ENCODE results near the gene PAPOLA.
A peak's percentile ranks its signal among the peaks of the same experiment; 100 is the strongest.

Gene PAPOLA

DNA sequence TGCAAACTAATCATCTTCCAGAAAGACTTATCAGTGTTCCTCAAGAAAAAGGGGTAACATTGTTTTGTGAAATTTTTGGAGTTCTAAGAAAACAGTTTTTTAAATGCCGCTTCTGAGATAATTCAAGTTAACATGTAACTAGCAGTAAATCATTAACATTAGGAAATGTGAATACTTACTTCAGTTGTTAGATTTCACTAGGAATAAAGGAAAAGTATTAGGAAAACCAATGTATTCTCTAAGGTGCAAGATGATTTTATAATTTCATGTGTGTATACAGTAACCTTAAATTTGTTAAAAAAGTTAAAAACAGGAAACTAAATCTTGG is 36.8 kb downstream of the PAPOLA start:
- no peak for TF ChIP-seq JUND (IDR thresholded peaks at IDR 0.05; ENCODE audit: low read depth)
- DNase-seq (ENCODE audit: low read depth in 1 of 2, low spot score in 1 of 2) = no peak
- in situ Hi-C loops (cut with HindIII; ENCODE audit: low pct_unique_long_range_greater_than_20kb, low sequenced_read_pairs) = no loop called here

DNA sequence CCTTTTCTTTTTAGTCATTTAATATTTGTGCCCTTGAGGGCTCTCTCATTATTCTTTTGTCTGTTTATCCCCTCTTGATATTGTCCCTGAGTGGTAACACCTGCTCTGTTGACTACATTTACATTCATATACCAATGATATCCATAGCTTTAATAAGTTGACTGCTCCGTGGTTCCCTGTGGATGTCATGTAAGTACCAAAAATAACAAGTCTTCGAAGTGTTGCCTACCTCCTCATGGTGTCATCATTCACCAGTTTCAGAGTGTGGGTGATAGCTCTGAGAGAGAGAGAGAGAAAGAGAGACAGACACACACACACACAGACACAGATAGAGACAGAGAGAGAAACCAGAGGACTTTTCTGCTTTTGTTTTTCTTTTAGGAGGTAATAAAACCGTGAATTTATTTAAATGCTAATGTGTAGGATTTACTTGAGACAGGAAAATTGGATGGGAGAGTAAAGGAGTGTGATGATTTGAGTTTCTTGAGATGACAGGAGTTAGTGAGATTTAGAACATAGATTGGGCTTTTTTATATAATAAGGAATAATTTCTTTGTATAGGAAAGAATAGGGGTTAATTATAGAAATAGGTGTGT is 52.2 kb downstream of the PAPOLA start:
- no peak for TF ChIP-seq JUND (IDR thresholded peaks at IDR 0.05; ENCODE audit: low read depth)
- in situ Hi-C loops (cut with HindIII; ENCODE audit: low pct_unique_long_range_greater_than_20kb, low sequenced_read_pairs) = no loop called here

DNA sequence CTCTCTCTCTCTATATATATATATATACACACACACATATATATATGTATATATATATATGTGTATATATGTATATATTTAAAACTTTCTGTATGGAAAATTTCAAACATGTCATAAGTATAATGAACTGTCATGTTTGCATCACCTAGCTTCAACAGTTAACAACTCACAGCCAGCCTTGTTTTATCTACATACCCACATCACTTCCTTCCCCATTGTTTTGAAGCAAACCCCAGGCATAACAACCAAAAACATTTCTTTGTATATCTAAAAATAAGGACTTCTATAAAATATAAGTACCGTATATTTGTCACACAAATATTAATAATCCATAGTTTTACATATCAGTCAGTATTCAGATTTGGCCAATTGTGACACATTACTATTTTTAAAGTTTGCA is 57.4 kb downstream of the PAPOLA start:
- in situ Hi-C loops (cut with HindIII; ENCODE audit: low pct_unique_long_range_greater_than_20kb, low sequenced_read_pairs) = no loop called here
- TF ChIP-seq JUND (IDR thresholded peaks at IDR 0.05; ENCODE audit: low read depth) = no peak
- no peak for DNase-seq (ENCODE audit: low read depth in 1 of 2, low spot score in 1 of 2)

More for the DNA sequence above, 52.2 kb downstream of the PAPOLA start:
- DNase-seq (ENCODE audit: low read depth in 1 of 2, low spot score in 1 of 2) = no peak

DNA sequence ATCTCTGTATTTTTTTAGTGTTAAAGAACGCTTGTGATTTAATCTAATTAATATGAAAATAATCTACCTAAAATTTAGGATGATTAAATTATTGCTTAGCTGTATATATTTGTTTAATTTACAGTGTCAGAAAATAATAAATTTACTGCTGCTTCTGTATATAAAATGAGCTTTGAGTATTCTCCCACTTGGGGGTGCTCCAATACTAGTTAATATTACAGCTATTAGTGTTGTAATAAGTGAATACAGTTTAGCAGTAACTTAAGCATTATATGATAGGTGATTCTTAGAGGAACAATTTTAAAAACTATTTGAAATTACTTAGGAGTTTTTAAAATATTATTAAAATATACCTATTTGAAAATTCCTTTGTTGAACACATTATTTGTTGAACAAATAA is 62.2 kb downstream of the PAPOLA start:
- no peak for DNase-seq (ENCODE audit: low read depth in 1 of 2, low spot score in 1 of 2)

DNA sequence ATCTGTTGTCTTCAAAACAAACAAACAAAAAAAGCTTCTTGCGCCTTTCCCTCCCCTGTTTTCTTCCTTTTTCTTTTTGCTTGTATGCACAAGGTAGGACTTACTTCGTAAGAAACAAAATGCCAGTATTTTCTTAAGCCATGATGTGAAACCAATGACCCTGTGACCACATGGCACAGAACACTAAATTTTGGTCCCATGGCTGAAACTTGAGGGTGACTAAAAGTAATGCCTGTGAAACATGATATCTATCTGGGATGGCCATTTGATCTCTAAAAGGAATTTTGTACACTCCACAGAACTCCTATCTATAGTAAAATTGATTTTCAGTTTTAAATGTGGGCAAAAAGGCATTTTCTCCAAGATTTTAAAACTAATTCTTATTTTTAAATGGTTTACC is 63.6 kb downstream of the PAPOLA start:
- no peak for DNase-seq (ENCODE audit: low read depth in 1 of 2, low spot score in 1 of 2)
- no peak for TF ChIP-seq JUND (IDR thresholded peaks at IDR 0.05; ENCODE audit: low read depth)
- in situ Hi-C loops (cut with HindIII; ENCODE audit: low pct_unique_long_range_greater_than_20kb, low sequenced_read_pairs) = no loop called here

More for the DNA sequence above, 62.2 kb downstream of the PAPOLA start:
- in situ Hi-C loops (cut with HindIII; ENCODE audit: low pct_unique_long_range_greater_than_20kb, low sequenced_read_pairs) = no loop called here
- TF ChIP-seq JUND (IDR thresholded peaks at IDR 0.05; ENCODE audit: low read depth) = no peak

DNA sequence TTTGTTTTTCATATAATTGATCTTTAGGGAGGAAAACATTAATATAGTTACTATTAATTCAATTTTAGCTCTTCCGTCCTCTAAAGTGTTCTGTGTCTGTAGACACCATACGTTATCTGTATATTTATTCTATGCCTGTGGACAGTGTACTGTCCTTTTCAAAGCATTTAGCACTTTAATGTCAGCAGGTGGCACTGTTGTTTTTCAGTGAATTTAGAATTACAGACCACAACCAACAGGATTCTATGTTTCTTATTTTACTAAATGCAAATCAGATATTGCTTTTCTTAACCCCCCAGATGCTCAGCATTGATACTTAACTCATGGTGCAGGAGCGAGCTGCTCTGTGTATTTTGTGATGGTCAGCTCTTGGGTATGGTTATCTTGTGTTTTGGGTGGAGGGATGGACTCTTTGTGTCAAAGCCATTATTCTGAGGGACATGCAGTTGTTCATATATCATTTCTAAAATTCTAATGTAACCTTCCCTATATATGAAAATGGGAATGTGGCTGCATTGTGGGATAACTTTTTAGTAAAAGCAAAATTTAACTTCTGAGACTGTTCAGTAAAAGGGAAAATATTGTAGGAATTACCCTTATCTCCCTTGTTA is 65.2 kb downstream of the PAPOLA start:
- no peak for TF ChIP-seq JUND (IDR thresholded peaks at IDR 0.05; ENCODE audit: low read depth)
- DNase-seq (ENCODE audit: low read depth in 1 of 2, low spot score in 1 of 2) = peak in 1 of 2 experiments; percentile 63
- in situ Hi-C loops (cut with HindIII; ENCODE audit: low pct_unique_long_range_greater_than_20kb, low sequenced_read_pairs) = no loop called here

DNA sequence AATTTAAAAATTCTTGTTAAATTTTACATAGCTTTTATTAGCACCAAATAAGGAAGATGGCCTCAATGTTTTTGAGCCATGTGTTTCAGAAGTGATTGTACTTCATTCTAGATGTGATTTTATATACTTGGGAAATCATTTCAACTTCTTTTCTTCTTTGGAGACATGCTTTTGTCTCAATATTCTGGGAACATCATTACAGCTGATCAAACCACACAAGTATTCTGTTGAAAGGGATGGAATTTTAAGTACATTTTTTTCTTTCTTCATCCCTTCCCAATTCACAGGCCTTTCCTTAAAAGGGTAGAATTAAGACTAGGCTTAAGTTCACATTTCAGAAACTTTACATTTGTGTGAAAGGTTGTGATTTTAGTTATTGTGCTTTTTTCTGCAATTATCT is 66.4 kb downstream of the PAPOLA start:
- in situ Hi-C loops (cut with HindIII; ENCODE audit: low pct_unique_long_range_greater_than_20kb, low sequenced_read_pairs) = no loop called here
- TF ChIP-seq JUND (IDR thresholded peaks at IDR 0.05; ENCODE audit: low read depth) = no peak
- DNase-seq (ENCODE audit: low read depth in 1 of 2, low spot score in 1 of 2) = no peak

DNA sequence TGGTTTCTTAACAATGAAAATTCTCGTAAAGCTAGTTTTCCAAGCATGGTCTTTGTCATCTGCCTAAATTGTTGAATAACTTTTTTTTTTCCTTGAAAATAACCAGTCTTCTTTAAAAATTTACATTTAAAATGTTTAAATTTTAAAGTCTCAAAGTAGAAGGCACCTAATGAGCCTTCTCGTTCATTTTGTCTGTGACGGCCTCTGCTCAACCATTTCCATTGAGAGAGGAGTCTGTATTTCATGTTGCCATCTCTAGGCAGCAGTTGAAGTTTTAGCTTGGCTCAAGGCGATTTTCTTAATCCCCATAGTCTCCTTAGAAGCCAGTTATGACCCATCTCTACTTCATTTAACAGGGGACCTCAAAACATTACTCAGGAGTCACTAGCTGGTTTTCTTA is 69.1 kb downstream of the PAPOLA start:
- no peak for TF ChIP-seq JUND (IDR thresholded peaks at IDR 0.05; ENCODE audit: low read depth)
- DNase-seq (ENCODE audit: low read depth in 1 of 2, low spot score in 1 of 2) = no peak
- in situ Hi-C loops (cut with HindIII; ENCODE audit: low pct_unique_long_range_greater_than_20kb, low sequenced_read_pairs) = no loop called here

DNA sequence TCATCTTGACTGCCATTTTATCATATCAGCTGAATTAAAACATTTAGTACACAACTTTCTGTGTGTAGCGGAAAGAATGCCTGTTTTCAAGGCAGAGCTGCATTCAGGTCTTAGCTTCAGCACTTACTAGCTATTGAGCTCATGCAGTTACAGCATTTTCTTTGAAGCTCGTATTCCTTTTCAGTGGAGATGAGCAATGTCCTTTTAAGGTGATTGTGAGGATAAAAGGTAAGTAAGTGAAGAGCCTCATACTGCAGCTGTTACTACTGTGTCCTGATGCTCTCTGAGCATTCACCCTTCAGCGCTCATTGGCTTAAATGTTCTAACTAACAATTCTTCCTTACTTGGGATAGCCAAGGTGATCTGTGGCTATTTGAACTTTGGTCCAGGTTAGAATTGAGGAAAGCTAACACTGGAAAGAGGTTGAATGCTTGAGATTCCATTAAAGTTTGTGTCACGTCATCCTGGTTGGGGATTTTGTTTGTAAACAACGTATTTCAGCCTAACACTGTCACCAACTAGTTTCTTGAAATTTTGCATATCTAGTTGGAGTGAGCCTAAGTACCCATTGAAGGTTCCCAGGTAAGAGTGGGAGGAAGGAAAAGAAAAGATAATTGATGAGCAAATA is 71.4 kb downstream of the PAPOLA start:
- DNase-seq (ENCODE audit: low read depth in 1 of 2, low spot score in 1 of 2) = no peak
- in situ Hi-C loops (cut with HindIII; ENCODE audit: low pct_unique_long_range_greater_than_20kb, low sequenced_read_pairs) = no loop called here
- no peak for TF ChIP-seq JUND (IDR thresholded peaks at IDR 0.05; ENCODE audit: low read depth)

DNA sequence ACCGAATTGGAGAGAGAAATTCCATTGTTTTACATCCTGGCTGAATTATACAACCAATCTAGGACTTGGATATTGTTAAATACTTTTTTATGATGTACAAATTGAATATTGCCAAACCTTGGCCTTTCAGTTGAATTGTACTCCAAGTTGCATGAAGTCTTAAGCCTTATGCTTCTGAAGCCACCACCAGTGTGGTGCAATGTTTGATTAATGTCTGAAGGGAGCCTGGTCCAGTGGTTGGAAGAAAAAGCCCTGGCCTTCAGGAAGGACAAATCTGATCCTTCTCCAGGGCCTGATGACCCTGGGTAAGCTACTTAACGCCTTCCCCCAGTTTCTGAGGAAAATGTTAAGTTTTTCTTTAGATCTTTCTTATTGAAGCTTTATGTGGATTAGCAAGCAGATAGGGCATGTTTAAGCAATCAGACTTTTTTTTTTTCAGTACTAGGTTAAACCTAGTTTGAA is 72.0 kb downstream of the PAPOLA start:
- TF ChIP-seq JUND (IDR thresholded peaks at IDR 0.05; ENCODE audit: low read depth) = no peak
- in situ Hi-C loops (cut with HindIII; ENCODE audit: low pct_unique_long_range_greater_than_20kb, low sequenced_read_pairs) = no loop called here
- no peak for DNase-seq (ENCODE audit: low read depth in 1 of 2, low spot score in 1 of 2)

DNA sequence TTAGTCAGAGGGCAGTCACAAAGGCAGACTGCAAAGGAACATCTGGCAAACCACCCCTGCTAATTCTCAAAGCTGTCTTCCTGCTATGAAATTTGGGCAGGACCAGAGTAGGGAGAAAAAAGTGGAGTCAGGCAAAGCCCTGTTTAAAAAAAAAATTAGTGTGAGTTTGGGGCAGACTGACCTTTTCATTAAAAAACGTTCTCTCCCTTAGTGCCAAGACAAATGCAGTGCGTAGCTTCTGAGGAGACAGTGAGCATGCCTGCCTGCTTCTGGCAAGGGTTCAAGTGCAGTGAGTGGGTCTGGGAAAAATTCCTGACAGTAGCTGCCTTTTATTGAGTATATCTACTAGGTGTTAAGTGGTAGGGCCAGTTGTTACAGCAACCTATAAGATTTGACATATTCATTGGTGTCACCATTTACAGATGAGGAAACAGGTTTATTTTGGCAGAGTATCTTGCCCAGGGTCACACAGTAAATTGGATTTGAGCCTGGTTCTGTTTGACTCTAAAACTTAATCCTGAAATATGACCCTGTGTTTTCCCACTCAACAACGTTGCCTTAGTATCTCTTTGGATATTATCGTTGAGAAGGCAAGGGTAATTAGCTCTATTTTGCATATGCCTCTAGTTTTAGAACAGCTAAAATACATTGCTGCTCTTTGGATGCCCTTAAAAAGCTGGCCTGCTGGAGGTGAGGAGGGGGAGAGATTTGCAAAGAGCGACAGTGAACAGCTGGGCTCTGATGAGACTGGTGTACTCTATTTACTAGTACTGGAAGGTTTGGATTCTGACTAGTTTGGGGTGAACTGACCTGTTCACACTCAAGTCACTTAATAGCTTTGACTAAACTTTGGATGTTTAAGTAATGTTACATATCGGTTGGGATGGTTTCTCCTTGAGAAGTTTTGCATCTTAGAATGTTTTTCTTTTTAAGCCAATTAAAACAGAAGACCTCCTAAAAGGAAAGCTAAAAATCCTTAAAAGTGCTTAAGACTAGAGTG is 72.8 kb downstream of the PAPOLA start:
- peak in 1 of 2 experiments; percentile 81 for DNase-seq (ENCODE audit: low read depth in 1 of 2, low spot score in 1 of 2)
- in situ Hi-C loops (cut with HindIII; ENCODE audit: low pct_unique_long_range_greater_than_20kb, low sequenced_read_pairs) = no loop called here

DNA sequence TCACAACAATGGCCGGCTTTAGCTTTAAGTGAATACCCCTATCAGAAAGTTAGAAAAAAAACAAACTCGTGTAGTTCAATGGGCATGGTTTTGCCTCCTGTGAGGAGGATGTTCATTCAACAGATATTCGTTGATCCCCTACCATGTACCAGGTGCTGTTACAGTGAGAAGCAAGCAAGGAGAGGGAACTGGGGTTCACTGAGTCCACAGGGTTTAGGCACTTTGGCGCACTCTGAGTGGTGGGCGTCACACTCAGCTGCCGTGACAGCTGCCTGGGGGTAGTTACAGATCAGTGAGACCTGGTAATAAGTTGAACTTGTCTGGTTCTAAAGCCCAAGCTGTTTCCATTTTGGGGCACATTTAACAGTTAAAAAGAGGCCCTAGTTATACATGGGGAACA is 74.2 kb downstream of the PAPOLA start:
- no peak for DNase-seq (ENCODE audit: low read depth in 1 of 2, low spot score in 1 of 2)
- no peak for TF ChIP-seq JUND (IDR thresholded peaks at IDR 0.05; ENCODE audit: low read depth)
- in situ Hi-C loops (cut with HindIII; ENCODE audit: low pct_unique_long_range_greater_than_20kb, low sequenced_read_pairs) = no loop called here

More for the DNA sequence above, 72.8 kb downstream of the PAPOLA start:
- no peak for TF ChIP-seq JUND (IDR thresholded peaks at IDR 0.05; ENCODE audit: low read depth)
